GM12892 (cell line): Measurements from ENCODE around the gene DLG4.

Experiments used
- POLR2A ChIP-seq: IDR thresholded peaks from 2 replicates; pipeline ENCODE4 v1.6.1; 2011; ENCODE audit warnings: low read depth, low read length, control low read depth
- POLR2AphosphoS5 ChIP-seq: IDR thresholded peaks from 2 replicates; pipeline ENCODE4 v1.6.1; 2011; ENCODE audit warnings: low read depth, low read length, control low read depth
- TAF1 ChIP-seq: IDR thresholded peaks from 2 replicates; pipeline ENCODE4 v1.6.1; 2011; ENCODE audit warnings: low read depth, mild to moderate bottlenecking, control low read depth, low read length, borderline replicate concordance

GRCh38 chr17:7215136-7215638, 4.4 kb downstream of the DLG4 start:
- TF ChIP-seq POLR2AphosphoS5 (no peak), POLR2A (no peak), TAF1 (no peak)
